GM20000 (cell line): ENCODE measurements around the gene VAV2.

Experiments
- DNase-seq: peaks from one replicate; pipeline ENCODE4 v3.0.0; 2012; ENCODE audit warnings: low spot score
- CTCF ChIP-seq: IDR thresholded peaks from 2 replicates; pipeline ENCODE4 v1.5.1; 2012; ENCODE audit warnings: mild to moderate bottlenecking, control low read depth; ENCODE audit errors: extremely low read depth, missing control alignments

Gene VAV2

GRCh38 chr9:133713960-133714495, 278.1 kb downstream of the VAV2 start:
- TF ChIP-seq CTCF = no peak
- no peak for DNase-seq

- DNase-seq = no peak
- TF ChIP-seq CTCF = no peak
These were observed 278.8 kb downstream of the VAV2 start for GRCh38 chr9:133713150-133713959.

GRCh38 chr9:133712221-133713100, 279.7 kb downstream of the VAV2 start:
- TF ChIP-seq CTCF = no peak
- DNase-seq = no peak
